GM21737 (cell line): Measurements from ENCODE around the gene DCX.

Experiments used
- ATAC-seq: cut with Tn5 transposase; IDR thresholded peaks from one replicate; pipeline ENCODE4 v1.9.1; 2021; ENCODE audit warnings: mild to moderate bottlenecking, moderate library complexity; ENCODE audit not compliant: unreplicated experiment

DCX gene

DNA sequence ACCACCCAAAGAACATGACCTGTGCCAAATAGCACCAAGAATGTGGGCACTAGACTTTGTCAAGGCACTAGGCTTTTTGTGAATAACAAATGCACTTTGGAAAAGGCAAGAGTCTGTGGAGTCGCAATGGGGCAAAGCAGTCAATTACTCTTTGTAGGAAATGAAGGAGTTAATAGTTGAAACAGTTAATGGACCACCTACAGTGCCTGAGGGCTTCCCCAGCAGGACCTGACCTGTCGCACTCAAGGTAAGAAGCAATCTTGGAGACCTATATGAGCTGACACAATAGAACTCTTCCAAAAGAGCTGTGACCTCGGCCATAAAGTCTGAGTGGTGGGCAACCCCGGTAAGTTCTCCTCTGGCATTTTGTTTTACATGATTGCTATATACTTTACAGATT is 92.5 kb downstream of the DCX start:
- ATAC-seq, result no peak

- ATAC-seq, result no peak
Measured at GRCh38 chrX:111318901-111319300, 93.1 kb downstream of the DCX start.

GRCh38 chrX:111309083-111309482 is 102.9 kb downstream of the DCX start:
- no peak for ATAC-seq

DNA sequence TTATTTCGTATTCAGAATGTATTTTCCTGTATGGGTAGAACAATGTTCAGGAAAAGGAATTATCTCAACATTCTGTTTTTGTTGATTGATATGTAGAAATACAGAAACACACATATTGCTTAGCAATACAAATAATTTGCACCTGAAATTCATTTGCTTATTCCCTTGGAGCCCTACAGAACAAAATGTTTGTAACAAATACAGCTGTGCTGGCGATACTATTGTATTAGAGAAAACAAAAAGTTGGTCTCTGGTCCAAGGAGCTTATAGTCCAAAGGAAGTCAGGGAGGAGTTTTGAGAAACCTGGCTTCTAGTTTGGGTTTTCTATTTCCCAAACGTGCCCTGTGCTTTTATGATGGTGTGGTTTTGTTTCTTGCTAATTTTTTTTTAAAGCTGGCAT is 104.0 kb downstream of the DCX start:
- ATAC-seq, result no peak

- ATAC-seq, result no peak
Measured at GRCh38 chrX:111302284-111302683, 109.7 kb downstream of the DCX start.

GRCh38 chrX:111288841-111289240 is 123.2 kb downstream of the DCX start:
- ATAC-seq, result no peak

DNA sequence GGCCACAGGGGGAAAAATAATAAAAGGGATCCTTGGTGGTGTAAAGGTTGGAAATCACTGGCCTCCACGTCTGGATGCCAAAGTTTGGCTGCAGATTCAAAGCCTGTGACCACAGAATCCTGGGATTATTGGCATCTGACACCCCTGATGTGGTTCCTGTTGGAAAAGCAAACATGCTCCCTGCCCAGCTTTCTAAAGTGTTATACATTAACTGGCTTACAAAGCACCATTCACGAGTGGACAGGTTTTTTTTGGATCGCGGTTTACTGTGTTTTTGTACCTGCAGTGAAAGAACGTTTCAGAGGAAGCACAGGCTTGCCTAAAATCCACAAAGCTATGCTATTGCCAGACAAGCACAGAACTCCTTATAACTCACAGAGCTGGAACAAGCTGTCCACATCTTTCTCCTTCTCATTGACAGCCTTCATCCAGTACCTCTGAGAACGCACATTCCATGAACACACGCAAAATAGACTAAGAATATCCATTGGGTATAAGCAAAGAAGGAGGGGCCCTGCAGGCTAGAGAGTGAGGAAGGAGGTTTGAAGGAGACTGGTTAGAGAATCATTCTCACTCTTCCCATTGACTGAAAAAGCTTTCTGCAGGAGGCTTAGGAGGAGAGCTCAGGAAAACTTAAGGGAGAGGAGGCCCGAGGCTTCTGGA is 127.2 kb downstream of the DCX start:
- no peak for ATAC-seq

DNA sequence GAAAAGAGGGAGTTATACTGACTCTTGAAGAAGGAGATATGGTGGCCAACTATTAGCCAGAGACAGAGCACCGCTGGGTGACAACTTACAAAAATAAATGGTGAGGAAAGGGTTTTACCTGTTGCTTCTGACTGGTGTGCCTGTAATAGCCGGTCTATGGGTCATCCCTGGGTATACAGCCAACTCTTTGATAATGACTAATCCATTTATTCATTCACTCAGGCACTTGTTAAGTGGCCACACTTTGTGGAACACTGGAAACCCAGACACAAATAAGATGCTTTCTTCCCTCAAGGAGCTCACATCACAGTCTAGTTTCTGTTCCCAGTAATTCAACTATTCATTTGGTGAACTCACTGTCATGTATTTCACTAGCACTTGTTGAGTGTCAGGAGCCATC is 128.5 kb downstream of the DCX start:
- ATAC-seq, result no peak

- ATAC-seq, result no peak
Measured at GRCh38 chrX:111282991-111283390, 129.0 kb downstream of the DCX start.

- no peak for ATAC-seq
Measured at GRCh38 chrX:111282139-111282538, 129.9 kb downstream of the DCX start.

GRCh38 chrX:111270339-111270738 is 141.7 kb downstream of the DCX start, which contains the start of gene CAPN6:
TSS of gene CAPN6 (minus strand) at chrX:111270483. CDS start at chrX:111263936, 6,547 bp downstream.
- no peak for ATAC-seq

GRCh38 chrX:111268506-111268905 is 143.5 kb downstream of the DCX start:
- ATAC-seq, result no peak

- ATAC-seq, result no peak
Measured at GRCh38 chrX:111265486-111265885, 146.5 kb downstream of the DCX start.

GRCh38 chrX:111264385-111264784 is 147.6 kb downstream of the DCX start:
- ATAC-seq, result no peak

GRCh38 chrX:111262086-111262485 is 149.9 kb downstream of the DCX start:
- no peak for ATAC-seq

DNA sequence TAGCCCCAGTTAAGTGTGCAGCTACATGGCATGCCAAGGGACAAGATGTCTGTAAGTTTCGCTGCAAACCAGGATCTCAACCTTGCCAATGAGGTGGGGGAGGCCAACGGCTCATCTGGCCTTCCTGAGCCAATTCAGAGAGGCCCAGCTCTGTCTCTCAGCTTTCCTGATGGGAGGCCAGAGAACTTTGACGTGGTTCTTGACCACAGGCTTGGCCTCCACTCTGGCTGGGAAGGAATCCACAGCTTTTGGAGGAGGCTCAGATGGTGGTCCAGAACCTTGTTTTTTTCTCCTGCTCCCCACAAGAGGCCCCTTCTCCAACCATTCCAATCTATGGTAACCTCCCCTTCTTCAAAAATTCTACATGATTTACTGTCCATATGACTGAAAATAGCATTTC is 151.5 kb downstream of the DCX start:
- no peak for ATAC-seq

- no peak for ATAC-seq
Measured at GRCh38 chrX:111259559-111259958, 152.4 kb downstream of the DCX start.

DNA sequence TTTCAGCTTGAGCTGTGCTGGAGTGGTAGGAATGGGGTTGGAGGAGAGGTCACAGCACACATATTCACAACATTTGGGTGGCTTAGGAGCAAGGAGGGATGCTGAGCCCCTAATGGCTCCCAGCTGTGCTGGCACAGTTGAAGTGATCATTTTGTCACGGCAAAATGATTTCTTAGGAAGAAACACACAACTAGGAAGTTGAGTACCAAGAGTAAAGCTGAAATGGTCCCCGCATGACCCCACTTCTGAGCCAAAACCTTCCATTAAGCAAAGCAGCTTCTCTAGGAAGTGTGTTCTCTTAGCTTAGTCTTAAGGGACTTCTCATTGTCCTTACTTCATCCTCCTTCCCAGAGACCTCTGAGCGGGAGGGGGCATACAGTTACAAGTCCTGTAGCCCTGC is 154.3 kb downstream of the DCX start:
- no peak for ATAC-seq

GRCh38 chrX:111254896-111255693 is 156.9 kb downstream of the DCX start:
- no peak for ATAC-seq

DNA sequence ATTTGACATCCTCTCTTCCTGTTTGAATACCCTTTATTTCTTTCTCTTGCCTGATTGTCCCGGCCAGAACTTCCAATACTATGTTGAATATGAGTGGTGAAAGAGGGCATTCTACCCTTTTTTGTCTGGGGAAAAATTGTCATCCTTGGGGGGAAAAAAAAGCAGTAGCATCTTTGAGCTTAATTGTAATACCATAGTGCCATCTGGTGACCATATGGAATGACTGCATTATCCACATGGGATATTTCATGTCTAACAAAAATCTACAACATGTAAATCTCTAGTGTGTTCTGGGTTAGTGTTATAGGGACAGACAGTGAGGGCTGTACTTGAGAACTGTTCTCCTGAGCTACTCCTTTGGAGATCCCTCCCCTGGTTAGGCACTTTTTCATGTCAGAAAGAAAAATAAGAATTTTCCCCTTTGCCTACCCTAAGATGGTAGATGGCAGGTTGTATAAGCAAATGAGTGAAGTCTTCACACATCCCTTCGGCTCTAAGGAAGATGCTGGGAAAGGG is 167.7 kb downstream of the DCX start:
- ATAC-seq, result no peak
